ENCODE measurements around the gene CAPZB.

Gene CAPZB

GRCh38 chr1:19400875-19401534 is 84.3 kb downstream of the CAPZB start:
- no peak for TF ChIP-seq POLR2A (IDR thresholded peaks at IDR 0.05; ENCODE audit: low read depth, low read length)
- DNase-seq (ENCODE audit: insufficient read length, low spot score) (no peak), FAIRE-seq (no peak)

DNA sequence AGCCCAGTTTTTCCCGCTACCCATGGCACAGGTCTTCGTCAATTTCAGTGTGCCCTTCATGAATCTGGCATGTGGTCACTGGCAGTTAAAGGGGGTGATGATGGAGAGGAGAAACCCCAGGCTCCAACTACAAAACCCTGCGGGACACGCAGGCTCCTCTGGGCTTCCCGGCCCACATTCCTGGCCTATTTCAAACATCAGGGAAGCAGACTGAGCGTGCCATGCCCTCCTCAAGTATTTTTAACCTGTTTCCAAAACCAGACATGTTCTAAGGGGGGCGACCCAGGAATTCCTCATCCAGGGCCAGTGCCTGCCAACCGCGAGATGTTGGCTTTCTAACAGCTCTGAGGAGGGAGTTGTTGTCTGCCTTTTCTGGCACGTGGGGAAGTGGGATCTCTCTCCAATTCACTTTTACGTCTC is 85.1 kb downstream of the CAPZB start:
- FAIRE-seq, result no peak
- no peak for TF ChIP-seq POLR2A (IDR thresholded peaks at IDR 0.05; ENCODE audit: low read depth, low read length)
- DNase-seq (ENCODE audit: insufficient read length, low spot score), result no peak

DNA sequence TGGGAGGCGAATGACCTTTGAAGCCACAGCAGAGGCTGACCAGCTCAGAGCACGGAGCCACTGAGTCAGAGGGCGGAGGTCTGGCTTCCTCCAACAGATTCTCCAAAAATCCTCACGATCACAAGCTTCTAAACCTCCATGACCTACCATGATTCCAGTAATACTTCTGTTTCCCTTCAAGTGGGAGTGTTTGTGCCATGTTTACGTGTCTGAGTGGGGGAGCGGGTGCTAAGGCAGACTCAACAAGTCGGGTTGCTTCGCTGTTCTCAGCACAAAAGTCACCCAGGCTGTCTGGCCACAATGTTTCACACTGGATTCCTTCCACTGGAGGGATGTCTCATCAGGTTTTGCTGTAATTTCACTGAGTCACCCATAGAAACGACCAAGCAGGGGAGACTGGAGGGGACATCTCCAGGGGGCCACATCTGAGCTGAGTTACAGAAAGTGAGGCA is 87.0 kb downstream of the CAPZB start:
- FAIRE-seq (no peak), DNase-seq (ENCODE audit: insufficient read length, low spot score) (peak; percentile 69)
- TF ChIP-seq POLR2A (IDR thresholded peaks at IDR 0.05; ENCODE audit: low read depth, low read length), result no peak

DNA sequence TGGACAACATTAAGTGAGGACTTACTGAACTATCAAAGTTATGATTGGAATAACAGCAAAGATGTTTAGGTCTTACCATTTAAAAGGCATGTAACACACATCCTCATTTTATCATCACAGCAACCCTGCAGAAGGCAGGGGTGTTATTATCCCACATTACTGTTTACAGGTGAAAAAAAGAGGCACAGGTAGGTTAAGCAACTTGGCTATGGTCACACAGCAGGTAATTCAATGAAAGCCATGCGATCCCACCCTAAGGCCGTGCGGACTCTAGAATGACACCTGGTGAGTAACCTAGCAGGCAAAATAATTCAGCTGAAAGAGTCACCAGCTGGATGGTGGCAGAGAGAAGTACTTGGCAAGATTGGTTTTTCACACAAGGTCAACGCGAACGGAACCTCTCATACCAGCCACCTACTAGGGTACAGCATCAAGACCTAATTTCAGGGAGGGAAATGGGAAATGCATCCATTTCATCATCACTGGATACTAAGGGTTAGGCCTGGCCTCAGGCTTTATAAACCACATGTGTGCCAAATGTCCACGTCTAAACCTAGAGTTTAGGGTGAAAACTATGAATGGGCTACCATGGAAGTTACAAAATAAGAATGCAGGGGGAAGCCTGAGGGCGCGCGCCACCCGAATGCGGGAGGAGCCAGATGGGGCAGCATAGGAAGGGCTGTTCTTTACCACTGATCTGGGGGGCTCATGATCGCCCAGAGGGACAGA is 88.0 kb downstream of the CAPZB start:
- FAIRE-seq, result no peak
- no peak for DNase-seq (ENCODE audit: insufficient read length, low spot score)
- TF ChIP-seq POLR2A (IDR thresholded peaks at IDR 0.05; ENCODE audit: low read depth, low read length), result no peak

- TF ChIP-seq POLR2A (IDR thresholded peaks at IDR 0.05; ENCODE audit: low read depth, low read length), result no peak
These were observed 89.1 kb downstream of the CAPZB start for GRCh38 chr1:19396280-19396679.

GRCh38 chr1:19395678-19396192 is 89.6 kb downstream of the CAPZB start:
- no peak for TF ChIP-seq POLR2A (IDR thresholded peaks at IDR 0.05; ENCODE audit: low read depth, low read length)
- FAIRE-seq, result no peak

More at GRCh38 chr1:19396280-19396679, 89.1 kb downstream of the CAPZB start:
- FAIRE-seq (no peak), DNase-seq (ENCODE audit: insufficient read length, low spot score) (no peak)

DNA sequence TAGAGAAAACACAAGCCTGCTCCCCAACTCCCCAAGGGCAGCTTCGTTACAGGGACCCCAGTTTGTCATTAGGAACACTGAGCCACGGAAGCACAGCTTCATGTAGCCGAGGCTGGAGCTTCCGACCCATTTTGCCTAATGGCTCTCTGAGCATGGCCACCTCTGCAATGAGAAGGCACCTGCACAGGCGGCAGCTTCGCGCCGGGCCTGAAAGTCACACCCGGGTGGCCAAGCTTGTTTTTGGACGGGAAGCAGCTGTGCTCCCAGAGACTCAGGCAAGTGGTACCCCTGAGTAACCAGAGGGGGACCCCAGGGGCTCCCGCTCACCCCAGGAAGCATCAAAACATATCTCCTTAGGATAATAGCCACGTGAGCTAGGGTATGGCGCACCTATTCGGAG is 92.3 kb downstream of the CAPZB start:
- no peak for DNase-seq (ENCODE audit: insufficient read length, low spot score)
- FAIRE-seq, result no peak
- TF ChIP-seq POLR2A (IDR thresholded peaks at IDR 0.05; ENCODE audit: low read depth, low read length), result no peak

More at GRCh38 chr1:19395678-19396192, 89.6 kb downstream of the CAPZB start:
- no peak for DNase-seq (ENCODE audit: insufficient read length, low spot score)

DNA sequence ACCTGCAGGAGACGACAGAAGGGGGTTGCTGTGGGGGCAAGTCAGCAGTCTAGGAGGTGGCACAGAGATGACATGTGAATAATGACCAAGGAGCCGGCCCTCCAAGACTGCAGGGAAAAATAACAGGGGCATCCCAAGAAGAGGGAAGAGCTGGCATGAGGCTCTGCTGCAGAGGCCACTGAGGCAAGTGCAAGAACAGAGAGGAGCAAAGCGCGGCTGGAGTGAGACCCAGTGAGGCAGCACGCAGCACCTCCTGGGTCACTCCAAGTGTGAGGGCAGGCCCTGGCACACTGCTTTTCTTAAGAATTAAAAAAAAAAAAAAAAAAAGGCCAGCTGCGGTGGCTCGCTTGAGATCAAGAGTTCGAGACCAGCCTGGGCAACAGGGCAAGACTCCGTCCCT is 93.1 kb downstream of the CAPZB start:
- no peak for DNase-seq (ENCODE audit: insufficient read length, low spot score)
- no peak for TF ChIP-seq POLR2A (IDR thresholded peaks at IDR 0.05; ENCODE audit: low read depth, low read length)
- no peak for FAIRE-seq

GRCh38 chr1:19391596-19391981 is 93.8 kb downstream of the CAPZB start:
- FAIRE-seq, result no peak
- no peak for TF ChIP-seq POLR2A (IDR thresholded peaks at IDR 0.05; ENCODE audit: low read depth, low read length)
- no peak for DNase-seq (ENCODE audit: insufficient read length, low spot score)

DNA sequence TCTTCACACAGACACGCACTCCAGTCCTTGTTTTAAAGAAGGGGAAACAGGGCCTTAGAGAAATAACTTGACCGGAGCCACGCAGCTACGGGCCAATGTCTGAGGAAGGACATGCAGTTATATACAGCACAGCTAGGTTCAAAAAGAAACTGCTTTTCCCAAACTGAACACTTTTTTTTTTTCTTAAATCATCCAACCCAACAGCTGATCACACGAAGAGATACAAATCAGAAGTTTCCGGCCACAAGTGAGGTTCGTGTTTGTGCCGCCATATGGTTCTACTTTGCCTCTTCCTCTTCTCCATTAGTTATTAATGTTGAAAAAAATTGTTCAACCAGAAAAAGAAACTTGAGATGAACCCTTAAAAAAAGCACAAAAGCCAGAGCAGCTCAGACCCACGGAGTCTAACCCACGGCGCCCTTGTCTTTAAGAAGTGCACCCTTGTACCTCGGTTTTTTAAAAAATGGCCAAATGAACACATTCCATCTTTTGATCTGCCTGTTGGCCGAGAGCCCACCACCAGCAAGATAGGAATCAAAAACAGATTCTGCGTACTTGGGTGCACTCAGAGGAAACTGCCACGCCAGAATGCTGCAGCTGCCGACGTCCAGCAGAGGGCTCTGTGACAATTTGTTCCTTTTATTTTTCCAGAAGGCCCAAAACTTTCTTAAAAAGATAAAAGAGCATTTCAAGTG is 94.3 kb downstream of the CAPZB start:
- FAIRE-seq (no peak), DNase-seq (ENCODE audit: insufficient read length, low spot score) (no peak)
- no peak for TF ChIP-seq POLR2A (IDR thresholded peaks at IDR 0.05; ENCODE audit: low read depth, low read length)

- no peak for DNase-seq (ENCODE audit: insufficient read length, low spot score)
- TF ChIP-seq POLR2A (IDR thresholded peaks at IDR 0.05; ENCODE audit: low read depth, low read length), result no peak
- no peak for FAIRE-seq
These were observed 95.0 kb downstream of the CAPZB start for GRCh38 chr1:19390166-19390850.

DNA sequence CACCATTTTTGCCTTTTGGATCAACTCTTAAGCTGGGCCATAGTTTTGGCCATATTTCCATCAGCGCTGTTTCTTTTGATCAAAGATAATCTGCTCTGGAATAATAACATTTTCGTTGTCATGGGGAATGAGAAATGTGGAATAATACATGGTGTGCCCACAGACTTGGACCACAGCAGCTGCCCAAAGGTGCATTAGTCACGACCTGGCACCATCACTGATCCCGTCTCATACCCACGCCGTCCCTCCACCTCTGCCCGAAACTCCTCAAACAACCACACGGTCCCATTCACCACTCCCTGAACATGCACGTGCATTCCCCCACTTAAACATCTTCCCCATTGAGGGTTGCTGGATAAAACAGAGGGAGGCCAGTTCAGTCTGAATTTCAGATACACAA is 96.4 kb downstream of the CAPZB start:
- no peak for TF ChIP-seq POLR2A (IDR thresholded peaks at IDR 0.05; ENCODE audit: low read depth, low read length)
- no peak for DNase-seq (ENCODE audit: insufficient read length, low spot score)
- no peak for FAIRE-seq

DNA sequence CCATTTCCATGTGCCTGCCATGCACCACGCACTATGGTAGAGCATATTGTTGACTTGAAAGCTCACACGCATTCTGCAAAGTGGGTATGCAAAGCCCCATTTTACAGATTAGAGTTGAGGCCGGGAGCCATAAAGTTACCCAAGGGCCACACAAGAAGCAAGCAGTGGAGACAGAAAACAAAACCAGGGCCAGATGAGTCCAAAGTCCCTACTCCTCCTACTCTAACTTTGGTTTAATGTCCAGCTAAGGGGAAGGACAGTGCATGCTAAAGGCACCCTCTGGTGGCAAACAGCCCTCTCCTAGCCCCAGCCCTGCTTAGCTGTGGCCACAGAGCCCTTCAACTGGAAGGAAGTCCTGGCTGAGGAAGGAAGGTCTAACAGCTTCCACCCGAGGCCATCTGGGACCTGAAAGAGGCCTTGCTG is 98.3 kb downstream of the CAPZB start:
- no peak for FAIRE-seq

More for the DNA sequence above, 98.3 kb downstream of the CAPZB start:
- DNase-seq (ENCODE audit: insufficient read length, low spot score), result no peak
- no peak for TF ChIP-seq POLR2A (IDR thresholded peaks at IDR 0.05; ENCODE audit: low read depth, low read length)

Measured in H54 (cell line).